GM19240 (cell line): Measurements from ENCODE around the gene LAPTM5.
A peak's percentile ranks its signal among the peaks of the same experiment; 100 is the strongest.

Experiments used
- DNase-seq: peaks from one replicate; pipeline ENCODE4 v3.0.0; 2011; ENCODE audit warnings: low spot score; ENCODE audit not compliant: insufficient read length

Gene LAPTM5

GRCh38 chr1:30718636-30719405 lies 38.8 kb downstream of the LAPTM5 start:
- peak; percentile 59 for DNase-seq

GRCh38 chr1:30718091-30718635 lies 39.4 kb downstream of the LAPTM5 start:
- DNase-seq, result peak; percentile 85

GRCh38 chr1:30716646-30717045 lies 40.9 kb downstream of the LAPTM5 start:
- no peak for DNase-seq

GRCh38 chr1:30715886-30716285 lies 41.7 kb downstream of the LAPTM5 start:
- no peak for DNase-seq

- no peak for DNase-seq
Observed at GRCh38 chr1:30715216-30715615, 42.4 kb downstream of the LAPTM5 start.

- DNase-seq, result no peak
Observed at GRCh38 chr1:30714536-30715090, 43.0 kb downstream of the LAPTM5 start.

GRCh38 chr1:30714025-30714424 lies 43.5 kb downstream of the LAPTM5 start:
- no peak for DNase-seq

- DNase-seq, result no peak
Observed at GRCh38 chr1:30713311-30713710, 44.3 kb downstream of the LAPTM5 start.

- DNase-seq, result no peak
Observed at GRCh38 chr1:30712583-30712982, 45.0 kb downstream of the LAPTM5 start.

GRCh38 chr1:30710407-30710806 lies 47.2 kb downstream of the LAPTM5 start:
- DNase-seq, result no peak

GRCh38 chr1:30708361-30708728 lies 49.2 kb downstream of the LAPTM5 start:
- no peak for DNase-seq

- peak; percentile 72 for DNase-seq
Observed at GRCh38 chr1:30707412-30708360, 49.9 kb downstream of the LAPTM5 start.

- no peak for DNase-seq
Observed at GRCh38 chr1:30706528-30706927, 51.0 kb downstream of the LAPTM5 start.

- no peak for DNase-seq
Observed at GRCh38 chr1:30705698-30706097, 51.9 kb downstream of the LAPTM5 start.

- no peak for DNase-seq
Observed at GRCh38 chr1:30704765-30705509, 52.6 kb downstream of the LAPTM5 start.

GRCh38 chr1:30704271-30704670 lies 53.3 kb downstream of the LAPTM5 start:
- DNase-seq, result no peak

GRCh38 chr1:30702823-30703222 lies 54.8 kb downstream of the LAPTM5 start:
- DNase-seq, result no peak

- DNase-seq, result no peak
Observed at GRCh38 chr1:30701258-30701633, 56.3 kb downstream of the LAPTM5 start.

- no peak for DNase-seq
Observed at GRCh38 chr1:30700528-30701257, 56.9 kb downstream of the LAPTM5 start.

- no peak for DNase-seq
Observed at GRCh38 chr1:30699762-30700161, 57.8 kb downstream of the LAPTM5 start.
